ENCODE measurements around the gene MRPL16.

DNA sequence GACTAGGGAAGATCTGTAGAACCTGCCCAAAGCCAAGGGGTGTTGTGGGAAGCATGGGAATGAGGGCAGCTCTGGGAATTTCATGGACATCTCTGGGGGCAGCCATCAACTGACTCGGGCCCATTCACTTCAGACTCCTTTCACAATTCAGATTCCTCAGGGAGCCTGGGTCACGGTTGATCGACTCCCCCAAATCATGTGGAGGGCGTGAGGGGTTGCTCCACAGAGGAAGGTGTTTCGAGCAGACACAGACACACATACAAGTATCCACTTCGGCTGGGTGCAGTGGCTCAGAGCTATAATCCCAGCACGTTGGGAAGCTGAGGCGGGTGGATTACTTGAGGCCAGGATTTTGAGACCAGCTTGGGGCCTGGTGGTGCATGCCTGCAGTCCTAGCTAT lies 39.7 kb downstream of the MRPL16 start:
- TF ChIP-seq EZH2phosphoT487 (IDR thresholded peaks at IDR 0.05; ENCODE audit: insufficient read depth, low read depth) (no peak), EZH2 (IDR thresholded peaks at IDR 0.05; ENCODE audit: insufficient read depth, poor library complexity, severe bottlenecking) (no peak)
